ENCODE data around the gene DHX34.
"Not testable (repeated sequence)": the region's sequence is repeated elsewhere in the genome, so short reads cannot be mapped to it uniquely, and the experiment has no call there.

Gene DHX34

DNA sequence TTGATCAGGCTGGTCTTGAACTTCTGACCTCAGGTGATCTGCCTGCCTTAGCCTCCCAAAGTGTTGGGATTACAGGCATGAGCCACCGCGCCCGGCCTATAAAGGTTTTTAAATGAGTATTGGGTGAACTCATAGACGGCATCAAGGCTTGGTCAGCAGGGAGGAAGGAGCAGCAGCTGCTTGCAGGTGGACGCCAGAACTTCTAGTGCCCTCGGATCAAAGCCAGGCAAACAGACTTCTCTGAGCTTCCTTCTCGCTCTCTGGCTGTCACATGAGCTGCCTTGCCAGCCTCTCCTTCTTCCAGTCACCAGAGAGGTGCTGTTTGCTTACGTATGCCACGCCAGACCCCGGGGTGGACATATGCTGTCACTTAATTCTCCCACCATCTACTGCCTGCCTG, 16.3 kb downstream of the DHX34 start:
- not testable (repeated sequence) for H3K4me1 ChIP-seq (ENCODE audit: insufficient read depth, low read length); H3K9me3 ChIP-seq (ENCODE audit: control insufficient read depth, insufficient read depth, low read length); H3K9ac ChIP-seq (ENCODE audit: low read depth, low read length)
- peaks cover 25% of the 10 kb centered on the region for H3K36me3 ChIP-seq (ENCODE audit: insufficient read depth, low read length)

DNA sequence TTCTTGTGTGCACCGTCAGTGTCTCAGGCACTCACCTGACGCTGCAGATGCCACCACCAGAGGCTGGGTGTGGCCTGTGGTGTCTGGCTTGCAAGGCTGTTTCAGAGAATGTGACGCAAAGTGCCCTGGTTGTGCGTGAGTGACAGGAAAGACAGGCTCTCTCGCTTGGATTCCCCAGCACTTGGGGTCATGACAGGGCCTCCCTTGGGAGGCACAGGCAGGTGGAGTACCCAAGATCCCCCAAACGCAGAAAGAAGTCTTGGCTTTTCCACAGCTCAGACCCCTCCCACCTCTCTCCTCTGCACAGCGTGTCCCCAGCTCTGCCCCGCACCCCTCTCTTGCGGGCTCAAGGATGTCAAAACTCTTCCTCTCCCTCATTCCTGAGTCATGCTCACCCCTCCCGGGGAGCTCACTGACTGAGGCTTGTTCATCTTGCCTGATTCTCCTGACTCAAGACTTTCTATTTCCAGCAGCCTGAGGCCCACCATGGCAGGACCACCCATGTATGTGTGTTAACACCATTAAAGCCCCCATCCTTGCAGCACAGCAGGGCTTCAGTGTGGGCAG, 21.0 kb downstream of the DHX34 start:
- Histone ChIP-seq H3K36me3 (ENCODE audit: insufficient read depth, low read length) (peaks cover 27% of the 10 kb centered on the region; the same call in 1 of the 2 replicates), H3K9me3 (ENCODE audit: control insufficient read depth, insufficient read depth, low read length) (no peaks in the 10 kb centered on the region), H3K4me1 (ENCODE audit: insufficient read depth, low read length) (no peaks in the 10 kb centered on the region), H3K9ac (ENCODE audit: low read depth, low read length) (no peak overlapping the region)

DNA sequence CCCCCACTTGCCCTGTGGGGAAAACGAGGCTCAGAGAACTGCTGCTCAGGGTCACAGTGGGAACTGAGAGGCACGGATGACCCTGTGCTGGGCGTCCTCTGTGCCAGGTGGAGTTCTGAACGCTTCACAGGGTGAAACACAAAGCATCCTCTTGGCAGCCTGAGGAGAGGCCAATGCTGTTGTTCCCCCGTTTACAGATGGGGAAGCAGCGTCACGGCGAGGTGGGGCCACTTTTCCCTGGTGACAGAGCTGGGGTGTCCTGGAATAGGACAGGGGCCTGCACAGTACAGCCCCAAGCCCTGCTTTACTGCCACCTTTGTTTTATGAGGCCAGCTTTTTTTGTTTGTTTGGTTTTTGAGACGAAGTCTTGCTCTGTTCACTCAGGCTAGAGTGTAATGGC, 22.1 kb downstream of the DHX34 start:
- Histone ChIP-seq H3K4me1 (ENCODE audit: insufficient read depth, low read length) (no peaks in the 10 kb centered on the region), H3K36me3 (ENCODE audit: insufficient read depth, low read length) (peaks cover 27% of the 10 kb centered on the region; the same call in 1 of the 2 replicates), H3K9me3 (ENCODE audit: control insufficient read depth, insufficient read depth, low read length) (no peaks in the 10 kb centered on the region), H3K9ac (ENCODE audit: low read depth, low read length) (no peak overlapping the region)

DNA sequence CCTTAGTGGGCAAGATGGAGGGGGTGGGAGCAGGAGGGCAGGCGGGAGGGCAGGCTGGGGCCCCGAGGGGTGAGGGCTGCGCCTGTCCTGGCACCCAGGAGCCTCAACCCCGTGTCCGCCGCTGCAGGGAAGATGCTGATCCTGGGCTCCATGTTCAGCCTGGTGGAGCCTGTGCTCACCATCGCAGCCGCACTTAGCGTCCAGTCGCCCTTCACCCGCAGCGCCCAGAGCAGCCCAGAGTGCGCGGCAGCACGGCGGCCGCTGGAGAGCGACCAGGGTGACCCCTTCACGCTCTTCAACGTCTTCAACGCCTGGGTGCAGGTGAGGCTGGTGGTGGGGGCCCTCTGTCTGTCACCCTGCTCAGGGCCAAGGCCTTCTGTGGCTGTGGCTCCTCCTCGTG, 23.5 kb downstream of the DHX34 start:
- H3K36me3 ChIP-seq (ENCODE audit: insufficient read depth, low read length) = peaks cover 31% of the 10 kb centered on the region

GRCh38 chr19:47373246-47374240, 24.4 kb downstream of the DHX34 start:
- H3K36me3 ChIP-seq (ENCODE audit: insufficient read depth, low read length) = peaks cover 31% of the 10 kb centered on the region

More for the DNA sequence above, 23.5 kb downstream of the DHX34 start:
- Histone ChIP-seq H3K9me3 (ENCODE audit: control insufficient read depth, insufficient read depth, low read length) (no peaks in the 10 kb centered on the region), H3K4me1 (ENCODE audit: insufficient read depth, low read length) (no peaks in the 10 kb centered on the region), H3K9ac (ENCODE audit: low read depth, low read length) (no peak overlapping the region)

GRCh38 chr19:47374876-47375693, 26.0 kb downstream of the DHX34 start:
- Histone ChIP-seq H3K9me3 (ENCODE audit: control insufficient read depth, insufficient read depth, low read length) (no peaks in the 10 kb centered on the region), H3K36me3 (ENCODE audit: insufficient read depth, low read length) (peaks cover 29% of the 10 kb centered on the region)

More at GRCh38 chr19:47373246-47374240, 24.4 kb downstream of the DHX34 start:
- H3K9me3 ChIP-seq (ENCODE audit: control insufficient read depth, insufficient read depth, low read length) = no peaks in the 10 kb centered on the region
- no peaks in the 10 kb centered on the region for H3K4me1 ChIP-seq (ENCODE audit: insufficient read depth, low read length)
- H3K9ac ChIP-seq (ENCODE audit: low read depth, low read length) = no peak overlapping the region

GRCh38 chr19:47375694-47376588, 26.8 kb downstream of the DHX34 start:
- Histone ChIP-seq H3K4me1 (ENCODE audit: insufficient read depth, low read length) (no peaks in the 10 kb centered on the region), H3K36me3 (ENCODE audit: insufficient read depth, low read length) (peaks cover 31% of the 10 kb centered on the region), H3K9me3 (ENCODE audit: control insufficient read depth, insufficient read depth, low read length) (no peaks in the 10 kb centered on the region), H3K9ac (ENCODE audit: low read depth, low read length) (no peak overlapping the region)

More at GRCh38 chr19:47374876-47375693, 26.0 kb downstream of the DHX34 start:
- no peaks in the 10 kb centered on the region for H3K4me1 ChIP-seq (ENCODE audit: insufficient read depth, low read length)
- H3K9ac ChIP-seq (ENCODE audit: low read depth, low read length) = no peak overlapping the region

DNA sequence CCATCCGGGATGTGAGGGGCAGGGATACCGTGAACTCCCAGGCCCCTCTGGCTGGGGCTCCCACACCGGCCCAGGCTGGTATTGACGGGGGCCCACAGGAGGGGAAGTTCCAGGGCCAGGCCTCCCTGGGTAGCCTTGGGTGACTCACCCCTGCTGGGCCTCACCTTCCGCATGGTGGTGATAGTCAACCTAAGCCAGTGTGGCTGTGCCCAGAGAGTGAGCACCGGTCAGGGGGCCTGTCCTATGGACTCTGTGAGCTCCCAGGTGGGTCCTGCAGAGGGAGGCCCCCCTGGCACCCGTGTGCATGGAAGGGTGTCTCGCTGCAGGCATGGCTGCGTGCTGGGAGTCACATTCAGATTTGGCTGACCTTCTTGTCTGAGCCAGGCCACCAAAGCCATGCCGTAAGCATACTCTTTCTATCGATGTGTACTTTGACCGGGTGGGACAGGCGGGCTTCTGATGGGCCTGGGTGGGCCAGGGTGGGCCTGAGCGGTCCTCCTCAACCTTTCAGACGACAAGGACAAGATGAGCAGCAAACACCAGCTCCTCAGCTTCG, 27.6 kb downstream of the DHX34 start:
- Histone ChIP-seq H3K9me3 (ENCODE audit: control insufficient read depth, insufficient read depth, low read length) (no peaks in the 10 kb centered on the region), H3K9ac (ENCODE audit: low read depth, low read length) (no peak overlapping the region), H3K4me1 (ENCODE audit: insufficient read depth, low read length) (no peaks in the 10 kb centered on the region), H3K36me3 (ENCODE audit: insufficient read depth, low read length) (peaks cover 31% of the 10 kb centered on the region)

DNA sequence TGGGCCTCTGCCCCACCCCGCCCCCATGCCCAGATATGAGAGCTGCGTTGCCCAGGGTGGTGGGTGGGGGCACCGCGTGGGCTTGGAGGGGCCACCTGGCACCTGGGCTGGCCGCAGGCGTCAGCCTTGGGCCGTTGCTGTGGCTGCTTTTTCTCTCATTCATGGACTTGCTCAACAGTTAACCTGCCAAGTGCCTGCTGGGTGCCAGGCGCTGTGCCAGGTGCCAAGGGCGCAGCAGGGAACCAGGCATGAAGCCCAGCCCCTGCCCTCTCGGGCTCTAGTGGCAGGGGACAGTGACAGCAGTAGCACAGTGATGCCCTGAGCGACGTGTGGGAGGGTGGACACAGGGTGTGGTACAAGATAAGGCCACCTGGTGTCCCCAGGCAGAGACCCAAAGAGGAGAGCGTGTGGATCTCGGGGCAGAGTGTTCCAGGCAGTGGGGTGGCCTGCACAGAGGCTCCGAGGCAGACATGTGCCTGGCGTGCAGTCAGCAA, 28.1 kb downstream of the DHX34 start:
- Histone ChIP-seq H3K4me1 (ENCODE audit: insufficient read depth, low read length) (no peaks in the 10 kb centered on the region), H3K36me3 (ENCODE audit: insufficient read depth, low read length) (peaks cover 35% of the 10 kb centered on the region), H3K9ac (ENCODE audit: low read depth, low read length) (no peak overlapping the region)

DNA sequence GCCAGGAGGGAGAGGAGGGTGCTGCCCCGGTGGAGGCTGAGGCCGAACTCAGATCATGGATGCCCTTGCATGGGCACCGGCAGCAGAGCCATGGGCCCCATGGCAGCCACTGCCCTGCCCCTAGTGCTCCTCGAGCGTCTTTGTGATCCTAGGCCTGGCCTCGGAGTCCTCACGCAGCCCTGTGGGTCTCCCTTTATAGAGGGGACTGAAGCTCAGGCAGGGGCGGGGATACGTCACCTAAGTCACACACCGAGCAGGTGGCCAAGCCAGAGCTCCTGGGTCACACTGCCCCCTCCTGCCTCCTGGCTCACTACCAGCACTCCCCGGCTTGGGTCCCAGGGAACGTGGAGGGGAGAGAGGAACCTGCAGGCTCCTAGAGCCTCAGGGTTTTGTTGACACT, 28.7 kb downstream of the DHX34 start:
- Histone ChIP-seq H3K4me1 (ENCODE audit: insufficient read depth, low read length) (no peaks in the 10 kb centered on the region), H3K36me3 (ENCODE audit: insufficient read depth, low read length) (peaks cover 35% of the 10 kb centered on the region), H3K9ac (ENCODE audit: low read depth, low read length) (no peak overlapping the region), H3K9me3 (ENCODE audit: control insufficient read depth, insufficient read depth, low read length) (no peaks in the 10 kb centered on the region)

More for the DNA sequence above, 28.1 kb downstream of the DHX34 start:
- no peaks in the 10 kb centered on the region for H3K9me3 ChIP-seq (ENCODE audit: control insufficient read depth, insufficient read depth, low read length)

DNA sequence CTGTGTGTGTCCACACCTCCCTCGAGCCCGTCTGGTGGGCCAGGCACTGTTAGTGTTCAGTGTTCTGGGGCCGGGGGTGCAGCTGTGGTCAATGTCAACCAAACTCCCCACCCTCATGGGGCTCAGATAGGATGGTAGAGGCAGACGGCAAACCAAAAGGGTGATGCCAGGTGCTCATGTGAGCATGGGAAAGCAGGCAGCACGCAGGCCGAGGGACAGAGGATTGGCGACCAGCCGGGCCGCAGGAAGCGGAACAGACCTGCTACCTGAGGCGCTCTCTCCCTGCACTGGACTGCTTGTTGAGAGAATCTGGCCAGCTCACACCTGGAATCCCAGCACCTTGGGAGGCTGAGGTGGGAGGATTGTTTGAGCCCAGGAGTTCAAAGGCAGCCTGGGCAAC, 29.1 kb downstream of the DHX34 start:
- Histone ChIP-seq H3K9ac (ENCODE audit: low read depth, low read length) (no peak overlapping the region), H3K36me3 (ENCODE audit: insufficient read depth, low read length) (peaks cover 35% of the 10 kb centered on the region), H3K9me3 (ENCODE audit: control insufficient read depth, insufficient read depth, low read length) (no peaks in the 10 kb centered on the region), H3K4me1 (ENCODE audit: insufficient read depth, low read length) (no peaks in the 10 kb centered on the region)

- Histone ChIP-seq H3K9me3 (ENCODE audit: control insufficient read depth, insufficient read depth, low read length) (no peaks in the 10 kb centered on the region), H3K9ac (ENCODE audit: low read depth, low read length) (no peak overlapping the region), H3K4me1 (ENCODE audit: insufficient read depth, low read length) (no peaks in the 10 kb centered on the region), H3K36me3 (ENCODE audit: insufficient read depth, low read length) (peaks cover 23% of the 10 kb centered on the region)
Observed at GRCh38 chr19:47379381-47379938, 30.3 kb downstream of the DHX34 start.

- Histone ChIP-seq H3K9me3 (ENCODE audit: control insufficient read depth, insufficient read depth, low read length) (no peaks in the 10 kb centered on the region), H3K4me1 (ENCODE audit: insufficient read depth, low read length) (peaks cover under 1% of the 10 kb centered on the region; the same call in 1 of the 2 replicates), H3K36me3 (ENCODE audit: insufficient read depth, low read length) (peaks cover 21% of the 10 kb centered on the region), H3K9ac (ENCODE audit: low read depth, low read length) (no peak overlapping the region)
Observed at GRCh38 chr19:47380559-47380958, 31.4 kb downstream of the DHX34 start.

Data from ES-I3 (cell line).